Tibial nerve (tissue), 4 donors: ENCODE measurements around the gene ZFAND6.

Experiments used
- CTCF ChIP-seq, 5 experiments: fragments of 200-600 bp in 3 of 5; fragments of 450-650 bp in 2 of 5; sonication (generic) in 3 of 5; IDR thresholded peaks; one replicate each; pipeline ENCODE4 v1.5.1; 2016 to 2019; ENCODE audit warnings: antibody characterized with exemption in 5 of 5, mild to moderate bottlenecking in 3 of 5, moderate library complexity in 2 of 5
- EP300 ChIP-seq, 2 donors: sonication (generic); formaldehyde crosslinking; IDR thresholded peaks; one replicate each; pipeline ENCODE4 v1.6.1; 2017; ENCODE audit warnings: antibody characterized with exemption in 2 of 2, mild to moderate bottlenecking in 1 of 2
- POLR2A ChIP-seq, 2 donors: fragments of 450-650 bp; IDR thresholded peaks; one replicate each; pipeline ENCODE4 v1.6.1; 2017; ENCODE audit warnings: antibody characterized with exemption in 2 of 2, mild to moderate bottlenecking in 2 of 2, moderate library complexity in 2 of 2

GRCh38 chr15:80159811-80160569 lies 100.5 kb downstream of the ZFAND6 start:
- no peak for TF ChIP-seq CTCF (IDR thresholded peaks at IDR 0.05)
- no peak for TF ChIP-seq POLR2A (IDR thresholded peaks at IDR 0.05)
- TF ChIP-seq EP300 (IDR thresholded peaks at IDR 0.05): no peak
